DMS153 (cell line): ENCODE data around the gene GRM6.

Source experiments
- DNase-seq: peaks from one replicate; lab custom pipeline; 2025; lab: John Stamatoyannopoulos, UW

The GRM6 gene

DNA sequence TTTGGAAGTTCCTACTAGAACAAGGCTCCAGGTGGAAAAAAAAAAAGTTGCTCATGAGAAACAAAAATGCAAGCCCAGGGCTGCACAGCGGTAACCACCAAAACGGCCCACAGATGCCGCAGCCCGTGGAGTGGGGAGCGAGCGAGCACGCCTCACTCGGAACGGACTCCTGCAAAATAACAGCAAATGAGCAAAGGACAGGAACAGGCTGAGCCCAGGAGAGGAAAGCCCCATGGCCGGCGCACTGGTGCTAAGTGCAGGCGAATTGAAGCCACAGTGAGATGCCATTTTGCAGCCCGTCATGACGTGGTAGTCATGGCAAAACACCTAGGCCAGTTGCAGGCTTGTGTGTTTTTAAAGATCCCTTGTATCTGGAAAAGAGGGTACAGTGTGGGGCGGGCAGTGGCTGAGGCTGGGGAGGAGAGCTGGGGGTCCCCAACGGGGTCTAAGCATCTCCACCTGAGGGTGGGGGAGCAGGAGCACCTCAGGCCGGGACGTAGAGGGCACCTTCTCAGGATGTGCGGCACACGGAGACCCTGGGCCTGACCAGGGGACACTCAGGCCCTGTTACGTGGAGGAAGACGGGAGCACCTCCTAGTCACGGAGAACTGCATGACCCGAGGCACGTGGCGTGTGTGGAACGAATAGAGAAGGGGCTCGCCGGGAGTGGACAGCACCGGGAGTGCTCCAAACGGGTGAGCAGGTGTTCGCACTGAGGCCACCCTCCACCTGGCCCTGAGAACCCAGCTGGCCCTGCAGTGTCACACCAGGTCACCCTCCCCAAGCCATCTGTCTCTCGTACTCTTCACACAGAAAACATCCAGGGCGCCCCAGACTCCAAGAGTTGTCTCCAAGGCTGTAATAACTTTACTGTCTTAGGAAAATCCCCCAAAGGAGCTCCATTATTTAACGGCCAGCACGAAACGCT lies 10.7 kb downstream of the GRM6 start:
- DNase-seq, result no peak

DNA sequence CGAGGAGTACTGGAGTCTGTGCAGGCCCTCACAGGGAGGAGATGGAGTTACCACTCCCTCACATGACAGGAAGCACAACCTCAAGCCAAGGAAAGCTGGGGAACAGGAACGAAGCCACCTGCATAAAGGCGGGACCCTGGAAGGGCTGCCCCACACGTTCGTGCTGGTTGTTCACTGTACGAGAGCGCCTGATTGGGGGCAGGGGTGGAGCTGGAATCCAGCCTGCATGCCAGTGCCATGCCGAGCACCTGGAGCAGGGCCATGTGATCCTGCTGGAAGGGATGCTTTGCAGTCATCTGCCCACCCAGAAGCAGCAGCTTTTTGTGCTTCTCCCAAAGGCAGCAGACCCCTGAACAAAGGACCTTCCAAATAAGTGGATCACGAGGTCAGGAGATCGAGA lies 11.4 kb downstream of the GRM6 start:
- no peak for DNase-seq

DNA sequence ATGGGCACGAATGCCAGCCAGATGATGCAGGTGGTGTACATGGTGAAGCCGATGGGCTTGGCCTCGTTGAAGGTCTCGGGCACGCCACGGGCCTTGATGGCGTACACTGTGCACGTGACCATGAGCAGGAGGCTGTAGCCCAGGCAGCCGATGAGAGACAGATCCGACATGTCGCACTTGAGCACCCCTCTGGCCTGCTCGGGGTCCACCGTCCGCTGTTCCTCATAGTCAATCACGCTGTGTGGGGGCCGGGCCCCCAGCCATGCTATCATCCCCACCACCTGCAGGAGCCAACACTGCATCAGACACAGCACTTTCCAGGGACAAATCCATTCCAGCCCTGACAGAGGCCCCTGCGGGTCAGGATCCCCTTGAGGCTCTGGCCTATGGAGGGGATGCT lies 12.2 kb downstream of the GRM6 start:
- DNase-seq, result no peak

DNA sequence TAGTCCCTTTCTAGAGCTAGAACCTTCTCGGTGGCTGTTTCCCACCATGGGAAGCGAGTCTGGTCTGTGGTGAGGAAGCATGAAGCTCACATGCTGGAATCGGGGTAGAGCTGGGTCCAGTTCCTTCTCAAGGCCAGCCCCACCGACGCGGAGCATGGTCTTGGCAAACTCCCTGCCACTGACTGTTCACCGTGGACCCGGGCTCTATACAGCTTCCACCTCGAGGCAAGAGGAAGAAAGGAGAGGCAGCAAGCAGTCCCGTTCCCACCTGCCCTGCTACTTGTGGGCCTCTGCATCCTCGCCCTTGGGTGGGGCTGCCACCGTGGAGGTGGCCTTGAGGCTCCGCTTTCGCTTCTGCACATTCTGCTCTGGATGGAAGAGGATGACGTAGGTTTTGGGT lies 13.7 kb downstream of the GRM6 start:
- no peak for DNase-seq

DNA sequence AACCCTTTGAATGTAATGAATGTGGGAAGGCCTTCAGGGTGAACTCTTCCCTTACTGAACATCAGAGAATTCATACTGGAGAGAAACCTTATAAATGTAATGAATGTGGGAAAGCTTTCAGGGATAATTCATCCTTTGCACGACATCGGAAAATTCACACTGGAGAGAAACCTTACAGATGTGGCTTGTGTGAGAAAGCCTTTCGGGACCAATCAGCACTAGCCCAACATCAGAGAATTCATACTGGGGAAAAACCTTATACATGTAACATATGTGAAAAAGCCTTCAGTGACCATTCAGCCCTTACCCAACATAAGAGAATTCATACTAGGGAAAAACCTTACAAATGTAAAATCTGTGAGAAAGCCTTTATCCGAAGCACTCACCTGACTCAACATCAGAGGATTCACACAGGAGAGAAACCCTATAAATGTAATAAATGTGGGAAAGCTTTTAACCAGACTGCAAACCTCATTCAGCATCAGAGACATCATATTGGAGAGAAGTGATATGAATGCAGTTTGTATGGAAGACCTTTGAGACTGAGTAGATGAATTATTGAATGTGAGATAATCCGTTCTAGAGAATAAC lies 29.6 kb downstream of the GRM6 start:
- DNase-seq, result no peak

DNA sequence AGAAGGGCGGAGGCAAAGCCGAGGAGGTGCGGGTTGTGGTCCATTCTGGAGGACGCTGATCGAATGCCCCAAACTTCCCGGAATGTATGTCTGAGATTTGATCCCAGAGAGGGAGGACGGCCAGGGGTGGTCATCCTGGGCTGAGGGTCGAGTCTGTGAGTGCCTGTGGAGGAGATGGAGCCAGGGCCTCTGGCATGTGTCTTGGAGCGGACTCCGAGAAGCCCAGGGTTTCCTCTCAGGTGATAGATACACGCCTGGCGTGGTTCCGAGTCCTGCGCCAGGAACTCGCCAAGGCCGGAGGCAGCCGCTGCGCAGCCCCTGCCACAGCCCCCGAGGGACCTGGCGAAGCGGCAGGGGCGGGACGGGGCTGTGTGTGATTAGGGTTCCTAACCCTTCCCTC lies 53.8 kb downstream of the GRM6 start:
- no peak for DNase-seq

DNA sequence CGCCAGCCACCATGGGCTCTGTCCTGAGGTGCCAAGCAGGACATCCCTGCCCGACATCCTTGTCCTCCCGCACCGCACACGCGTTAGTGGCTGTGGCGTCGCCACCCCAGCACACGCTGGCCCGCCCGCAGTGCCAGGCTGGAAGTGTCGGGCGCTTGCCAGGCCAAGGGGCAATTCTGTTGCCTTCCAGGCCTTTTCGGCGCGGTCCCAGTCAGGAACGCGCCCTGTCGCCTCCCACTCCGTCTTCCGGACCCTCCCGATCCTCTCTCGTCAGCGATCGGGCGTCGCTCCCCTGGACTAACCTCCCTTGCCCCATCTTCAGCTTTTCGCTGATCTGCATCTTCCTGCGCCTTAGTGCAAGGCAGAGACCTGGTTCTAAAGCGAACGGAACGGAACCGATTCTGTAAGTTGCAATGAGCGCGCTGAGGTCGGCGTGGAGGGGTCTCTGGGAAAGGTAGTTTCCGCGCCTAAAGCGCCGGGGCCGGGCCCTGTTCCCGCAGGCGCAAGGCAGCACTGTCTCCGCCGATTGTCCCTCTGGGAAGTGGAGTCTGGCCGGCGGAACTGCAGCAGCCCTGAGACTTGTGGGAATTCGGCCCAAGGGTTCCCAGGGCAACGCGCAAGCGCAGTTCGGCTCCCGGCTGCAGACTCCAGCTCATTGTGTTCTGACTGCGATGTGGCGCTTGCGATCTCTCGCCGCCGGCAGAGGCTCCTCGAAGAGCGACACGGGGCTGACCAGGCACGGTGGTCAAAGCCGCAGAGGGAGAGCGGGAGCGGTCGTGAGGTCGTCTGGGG lies 54.4 kb downstream of the GRM6 start, which contains the start of gene ZNF454:
TSS of gene ZNF454 (plus strand) at position 630 of the 792 bp plus-strand sequence. CDS start 1,594 bp downstream, outside the sequence.
- DNase-seq, result peak; percentile 67

DNA sequence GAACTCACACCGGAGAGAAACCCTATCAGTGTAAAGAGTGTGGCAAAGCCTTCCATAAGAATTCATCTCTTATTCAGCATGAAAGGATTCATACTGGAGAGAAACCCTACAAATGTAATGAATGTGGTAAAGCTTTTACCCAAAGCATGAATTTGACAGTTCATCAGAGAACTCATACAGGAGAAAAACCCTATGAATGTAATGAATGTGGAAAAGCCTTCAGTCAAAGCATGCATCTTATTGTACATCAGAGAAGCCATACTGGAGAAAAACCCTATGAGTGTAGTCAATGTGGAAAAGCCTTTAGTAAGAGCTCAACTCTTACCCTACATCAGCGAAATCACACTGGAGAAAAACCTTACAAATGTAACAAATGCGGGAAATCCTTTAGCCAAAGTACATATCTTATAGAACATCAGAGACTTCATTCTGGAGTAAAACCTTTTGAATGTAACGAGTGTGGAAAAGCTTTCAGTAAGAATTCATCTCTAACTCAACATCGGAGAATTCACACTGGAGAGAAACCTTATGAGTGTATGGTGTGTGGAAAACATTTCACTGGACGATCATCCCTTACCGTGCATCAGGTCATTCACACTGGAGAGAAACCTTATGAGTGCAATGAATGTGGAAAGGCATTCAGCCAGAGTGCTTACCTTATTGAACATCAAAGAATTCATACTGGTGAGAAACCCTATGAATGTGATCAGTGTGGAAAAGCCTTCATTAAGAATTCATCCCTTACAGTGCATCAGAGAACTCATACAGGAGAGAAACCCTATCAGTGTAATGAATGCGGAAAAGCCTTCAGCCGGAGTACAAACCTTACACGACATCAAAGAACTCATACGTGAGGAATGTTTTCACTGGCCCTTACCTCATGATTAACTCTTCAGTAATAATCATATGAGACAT lies 63.0 kb downstream of the GRM6 start:
- DNase-seq, result no peak
